Measurements from ENCODE around the gene ABCB9.

Gene ABCB9

DNA sequence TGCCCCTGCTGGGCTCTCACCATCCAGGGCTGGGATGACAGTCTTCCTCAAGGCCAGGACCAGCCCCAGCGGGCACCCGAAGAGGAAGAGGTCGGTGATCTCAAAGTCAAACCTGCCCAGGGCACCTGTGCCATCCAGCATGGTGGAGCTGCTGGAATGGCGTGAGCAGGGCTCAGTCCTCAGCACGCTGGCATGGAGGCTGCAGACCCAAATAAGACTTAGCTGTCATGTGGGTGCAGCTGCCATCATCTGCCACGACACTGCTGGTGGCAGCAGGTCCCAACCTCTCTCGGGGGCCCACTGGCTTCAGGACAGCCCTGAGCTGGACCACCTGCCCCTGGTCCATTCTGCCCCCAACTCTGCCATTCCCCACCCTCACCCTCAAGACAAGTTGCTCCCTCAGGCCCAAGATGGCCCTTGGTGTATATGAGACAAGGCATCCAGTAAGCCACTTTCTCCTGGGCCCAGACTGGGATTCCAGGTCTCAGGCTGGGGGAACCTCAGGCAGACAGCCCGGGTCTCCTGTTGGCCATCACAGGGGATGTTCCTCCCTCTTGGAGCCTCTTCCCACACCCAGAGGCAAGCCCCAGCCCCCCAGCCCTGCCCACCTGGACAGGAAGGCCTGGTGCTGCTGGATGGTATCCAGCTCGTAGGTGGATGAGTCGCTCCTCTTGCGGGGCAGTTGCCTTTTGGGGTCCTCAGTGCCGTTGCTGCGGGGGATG, 28.7 kb upstream of the ABCB9 start:
- no peak for DNase-seq

DNA sequence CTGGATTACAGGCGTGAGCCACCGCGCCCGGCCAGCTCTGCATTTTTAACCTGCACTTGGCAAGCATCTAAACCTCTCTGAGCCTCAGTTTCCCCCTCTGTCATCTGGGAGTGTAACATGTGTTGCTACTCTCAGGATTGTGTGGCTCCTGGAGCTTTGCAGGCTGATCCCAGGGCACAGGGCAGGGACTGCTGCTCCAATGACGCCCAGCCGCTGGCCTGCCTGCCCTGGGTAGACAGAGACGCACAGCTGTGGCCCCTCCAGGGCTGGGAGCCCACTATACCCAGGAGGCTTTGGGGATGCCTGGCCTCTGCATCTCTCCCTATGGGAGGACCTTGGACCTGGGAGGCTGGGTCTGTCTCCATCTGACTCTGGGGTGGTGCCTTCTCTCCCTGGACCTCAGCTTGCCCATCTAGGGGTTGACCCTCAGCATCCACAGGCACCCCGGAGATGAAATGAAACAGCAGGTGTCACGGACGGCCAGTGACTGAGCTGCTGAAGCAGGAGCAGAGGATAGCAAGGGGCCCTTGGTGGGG, 27.9 kb upstream of the ABCB9 start:
- DNase-seq, result no peak

DNA sequence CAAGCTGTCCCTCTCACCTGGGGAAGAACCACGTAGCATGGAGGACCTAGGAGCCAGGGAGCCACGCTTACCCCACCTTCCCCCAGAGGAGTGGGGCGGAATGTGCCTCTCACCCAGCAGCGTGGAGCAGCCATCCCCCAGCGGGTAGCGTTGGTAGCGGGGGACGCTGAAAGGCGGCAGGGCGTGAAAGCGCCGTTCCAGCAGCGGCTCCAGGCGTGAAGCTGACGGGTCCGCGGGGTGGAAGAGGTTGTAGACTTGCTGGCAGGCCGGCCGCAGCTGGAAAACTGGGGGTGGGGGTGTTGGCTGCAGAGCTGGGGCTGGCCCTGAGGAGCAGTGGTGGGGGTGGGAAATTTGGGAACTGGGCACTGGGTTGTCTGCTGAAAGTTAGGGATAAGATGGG, 26.1 kb upstream of the ABCB9 start:
- no peak for DNase-seq

DNA sequence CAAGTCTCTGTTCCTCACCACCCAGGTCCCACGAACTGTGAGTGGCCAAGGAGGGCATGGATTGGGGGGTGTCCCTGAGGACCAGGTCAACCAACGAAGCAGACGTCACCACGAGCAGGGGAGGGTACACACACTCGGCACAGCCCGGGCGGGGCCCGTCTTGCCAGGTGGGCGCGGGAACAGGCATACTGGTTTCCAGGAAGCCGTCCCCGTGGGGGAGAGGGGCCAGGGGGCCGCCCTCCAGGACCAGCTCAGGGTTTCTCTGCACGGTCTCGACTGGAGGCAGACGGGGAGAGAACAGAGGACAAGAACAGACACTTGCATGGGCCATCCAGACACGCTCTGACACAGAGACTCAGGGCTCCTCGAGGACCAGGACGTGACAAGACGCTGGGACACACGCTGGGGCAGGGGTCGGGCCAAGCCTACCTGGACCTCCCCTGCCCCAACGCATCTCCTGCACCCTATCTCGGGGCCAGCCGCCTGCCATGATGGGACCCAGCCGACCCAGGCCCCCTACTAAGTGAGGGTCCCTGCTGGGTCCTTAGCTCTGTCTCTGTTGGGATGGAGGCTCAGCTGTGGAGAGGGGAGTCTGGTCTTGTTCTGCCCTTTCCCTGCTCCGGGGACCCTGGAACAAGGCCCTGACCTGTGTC, 25.5 kb upstream of the ABCB9 start:
- DNase-seq, result no peak

DNA sequence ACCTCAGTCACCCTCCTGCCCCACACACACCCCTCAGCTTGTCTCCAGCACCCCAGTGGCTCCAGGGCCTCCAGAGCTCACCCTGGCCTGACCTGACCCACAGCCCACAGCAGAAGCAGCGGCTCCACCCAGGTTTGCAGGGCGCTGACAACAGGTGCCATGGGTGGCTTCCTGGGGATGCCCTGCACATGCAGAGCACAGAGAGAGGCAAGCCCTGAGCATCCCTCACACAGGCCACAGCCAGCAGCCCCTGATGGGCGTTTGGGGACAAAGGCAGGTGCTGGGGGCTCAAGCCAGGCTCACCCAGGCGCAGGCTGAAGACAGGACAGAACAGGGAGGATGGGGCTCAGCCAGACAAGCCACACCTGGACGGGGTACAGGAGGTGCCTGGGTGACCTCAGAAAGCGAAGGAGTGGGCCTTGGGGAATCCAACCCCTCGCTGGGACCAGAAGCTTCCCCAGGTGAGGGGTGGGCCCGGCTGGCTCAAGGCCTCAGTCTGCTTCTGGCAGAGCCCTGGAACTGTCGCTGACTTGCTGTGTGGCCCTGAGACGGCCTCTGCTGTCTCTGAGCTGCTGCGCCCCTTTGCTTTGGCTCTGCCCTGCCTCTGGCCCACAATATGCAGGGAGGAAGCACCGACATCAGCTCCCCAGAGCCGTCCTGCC, 24.8 kb upstream of the ABCB9 start:
- no peak for DNase-seq

DNA sequence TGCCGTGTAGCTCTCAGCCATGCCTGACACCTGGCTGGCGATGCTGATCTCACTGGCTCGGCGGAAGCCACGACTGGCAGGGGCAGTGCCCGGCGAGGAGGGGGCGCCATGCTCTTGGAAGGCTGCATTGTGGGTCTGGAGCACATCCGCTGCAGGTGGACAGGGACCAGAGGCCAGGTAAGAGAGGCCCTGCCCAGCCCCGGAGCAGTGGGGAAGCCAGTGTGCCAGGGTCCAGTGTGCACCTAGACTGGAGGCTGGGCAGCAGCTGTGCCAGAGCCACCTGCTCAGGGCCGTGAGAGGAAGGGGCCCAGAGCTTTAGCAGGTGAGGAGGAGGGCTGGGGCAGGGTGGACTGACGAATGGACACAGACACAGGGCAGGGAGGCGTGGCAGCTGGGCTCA, 24.3 kb upstream of the ABCB9 start:
- DNase-seq, result no peak

DNA sequence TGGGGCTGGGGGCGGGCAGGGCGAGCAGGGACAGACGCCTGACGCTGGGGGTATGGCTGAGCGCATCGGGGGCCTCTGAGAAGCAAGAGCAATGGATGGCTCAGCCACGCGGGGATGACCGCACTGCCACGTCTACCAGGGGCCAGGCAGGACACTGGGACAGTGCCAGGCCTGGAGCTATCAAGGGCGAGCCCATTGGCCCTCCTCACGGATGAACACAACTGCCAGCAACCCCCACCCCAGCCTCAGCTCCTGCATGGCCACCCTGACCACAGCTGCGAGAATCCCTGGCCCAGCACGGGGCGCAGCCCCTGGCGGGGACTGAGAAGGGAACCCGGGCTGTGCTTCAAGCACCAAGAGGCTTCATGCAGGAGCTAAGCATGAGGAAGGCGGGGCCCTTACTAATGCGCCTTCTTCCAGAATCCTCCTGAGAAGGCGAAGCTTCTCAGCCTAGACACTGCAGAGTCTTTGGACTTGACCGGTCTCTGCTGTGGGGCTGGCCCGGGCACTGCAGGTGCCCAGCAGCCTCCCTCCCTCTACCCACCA, 23.7 kb upstream of the ABCB9 start:
- DNase-seq, result no peak

DNA sequence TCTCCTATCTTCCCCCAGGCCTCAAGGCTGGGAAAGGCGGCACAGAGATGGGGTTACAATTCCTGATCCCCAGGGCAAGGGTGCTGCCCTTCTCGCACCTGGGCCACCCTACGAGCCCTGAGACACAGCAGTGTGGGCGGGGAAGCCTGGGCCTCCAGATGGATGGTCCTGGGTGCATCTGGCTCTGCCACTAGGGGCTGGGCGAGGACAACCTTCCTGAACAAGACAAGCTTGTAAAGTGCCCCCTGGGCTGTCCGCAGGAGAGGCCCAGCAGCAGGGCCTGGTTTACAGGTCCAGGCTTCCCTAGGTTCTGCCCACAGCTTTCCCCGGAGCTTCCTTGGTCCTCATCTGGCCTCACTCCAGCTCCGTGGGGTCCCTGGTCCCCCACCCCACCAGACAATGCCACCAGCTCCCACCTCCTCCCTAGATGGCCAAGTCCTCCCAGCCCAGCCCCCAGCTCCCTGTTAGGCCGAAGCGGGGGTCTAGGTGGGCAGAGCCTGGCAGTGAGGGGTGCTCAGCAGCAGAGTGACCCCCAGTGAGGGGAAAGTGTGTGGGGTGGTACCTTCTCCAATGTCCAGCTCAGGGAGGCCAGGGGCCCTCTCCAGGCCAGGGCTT, 23.1 kb upstream of the ABCB9 start:
- no peak for DNase-seq

DNA sequence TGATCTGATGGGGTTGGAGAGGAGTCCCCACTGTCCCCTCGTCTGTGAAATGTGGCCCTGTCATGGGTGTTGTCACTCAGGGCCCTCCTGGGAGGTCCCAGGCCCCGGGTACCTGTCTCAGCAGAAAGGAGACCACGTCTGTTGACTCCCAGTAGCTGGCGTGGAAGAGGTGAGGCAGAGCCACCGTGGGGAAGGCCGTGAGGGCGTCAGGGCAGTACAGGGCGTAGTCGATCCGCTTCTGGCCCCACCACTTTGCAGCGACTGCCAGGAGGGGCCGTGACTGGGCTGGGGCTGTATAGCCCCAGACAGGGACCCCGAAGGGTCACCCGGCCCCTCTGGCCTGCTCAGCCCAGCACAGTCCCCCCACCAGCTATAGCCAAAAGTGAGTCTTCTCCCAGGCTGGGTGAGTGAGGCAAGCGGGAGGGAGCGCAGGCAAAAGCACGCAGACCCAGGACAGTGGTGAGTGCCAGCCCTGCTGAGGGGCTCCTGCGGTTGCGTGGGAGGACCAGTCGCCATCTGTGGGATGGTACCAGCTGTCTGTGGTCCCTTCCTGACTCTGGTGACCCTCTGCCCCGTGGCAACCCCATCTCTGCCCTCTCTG, 22.4 kb upstream of the ABCB9 start:
- DNase-seq, result no peak

DNA sequence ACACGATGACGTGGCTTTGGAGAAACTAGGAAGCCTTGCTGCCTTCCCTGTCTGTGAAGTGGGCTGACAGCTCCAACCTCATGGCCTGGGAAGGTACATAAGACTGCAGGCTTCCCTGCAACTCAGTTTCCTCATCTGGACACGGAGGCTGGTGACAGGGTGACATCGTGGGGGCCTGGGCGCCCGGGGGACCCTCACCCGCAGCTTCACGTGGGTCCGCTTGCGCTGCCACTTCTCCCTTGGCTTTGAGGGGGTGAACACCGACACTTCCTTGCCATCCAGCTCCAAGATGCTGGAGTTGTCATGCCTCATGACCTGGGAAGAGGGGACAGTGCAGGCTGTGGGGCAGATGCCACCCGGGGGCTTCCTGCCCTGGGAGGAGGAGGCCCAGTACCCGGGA, 21.8 kb upstream of the ABCB9 start:
- DNase-seq, result no peak

DNA sequence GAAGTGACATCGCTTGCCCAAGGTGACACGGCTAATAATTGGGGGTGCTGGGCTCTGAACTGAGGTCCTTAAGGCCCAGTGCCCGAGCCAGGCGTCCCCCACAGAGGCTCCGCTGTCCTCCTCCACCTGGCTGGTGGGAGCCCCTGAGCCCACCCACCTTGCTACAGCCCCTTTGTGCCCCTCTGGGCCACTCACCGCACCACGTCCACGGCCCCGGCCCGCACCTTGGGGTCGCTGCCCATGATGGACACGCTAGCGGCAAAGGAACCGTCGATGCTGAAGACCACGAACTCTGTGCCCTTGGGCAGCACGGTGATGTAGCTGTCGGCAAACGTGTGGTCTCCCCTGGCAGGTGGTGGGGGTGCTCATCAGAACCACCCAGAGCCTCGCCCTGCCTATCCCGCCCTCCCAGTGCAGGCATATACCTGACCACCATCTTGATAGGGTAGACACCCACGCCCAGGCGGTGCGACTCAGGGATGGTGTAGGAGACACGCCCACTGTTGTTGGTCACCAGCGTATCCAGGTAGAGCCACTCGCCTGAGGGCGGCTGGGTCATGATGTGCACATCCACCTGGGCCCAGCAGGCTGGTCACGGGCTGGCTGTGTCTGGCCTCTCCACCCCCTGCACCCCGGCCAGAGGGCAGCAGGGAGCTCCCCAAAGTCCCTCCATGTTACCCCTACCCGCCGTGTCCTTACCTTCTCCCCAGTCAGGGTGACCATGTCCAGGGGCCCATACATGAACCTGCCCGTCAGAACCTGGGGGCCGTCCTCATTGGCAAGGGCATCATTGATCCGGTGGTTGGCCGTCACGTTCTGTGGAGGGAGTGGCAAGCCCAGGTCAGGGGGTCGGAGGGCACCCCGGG, 21.1 kb upstream of the ABCB9 start:
- no peak for DNase-seq

DNA sequence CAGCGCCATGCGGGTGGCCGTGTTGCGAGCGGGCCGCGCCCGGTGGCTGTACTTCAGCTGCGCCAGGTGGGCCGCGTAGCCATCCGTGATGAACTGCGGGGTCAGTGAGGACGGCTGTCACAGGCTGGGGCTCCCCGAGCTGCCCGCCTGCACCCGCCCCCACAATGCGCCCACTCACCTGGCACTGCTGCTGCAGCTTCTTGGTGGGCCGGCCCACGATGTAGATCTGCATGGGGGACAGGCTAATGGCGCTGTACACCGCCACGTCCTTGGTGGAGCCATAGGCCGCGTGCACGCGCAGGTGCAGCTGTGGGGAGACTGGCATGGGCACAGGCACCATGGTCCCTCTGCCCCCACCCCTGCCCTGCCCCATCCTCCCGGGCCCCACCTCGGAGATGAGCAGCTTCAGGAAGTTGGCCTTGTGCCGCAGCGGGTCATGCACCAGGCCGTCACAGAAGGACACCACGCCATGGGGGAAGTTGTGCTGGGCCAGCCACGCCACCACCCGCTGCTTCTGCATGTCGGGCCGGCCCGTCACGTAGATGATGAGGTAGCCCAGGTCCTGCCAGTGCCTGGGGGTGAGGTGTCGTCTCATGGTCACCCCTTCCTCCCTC, 20.1 kb upstream of the ABCB9 start:
- no peak for DNase-seq

DNA sequence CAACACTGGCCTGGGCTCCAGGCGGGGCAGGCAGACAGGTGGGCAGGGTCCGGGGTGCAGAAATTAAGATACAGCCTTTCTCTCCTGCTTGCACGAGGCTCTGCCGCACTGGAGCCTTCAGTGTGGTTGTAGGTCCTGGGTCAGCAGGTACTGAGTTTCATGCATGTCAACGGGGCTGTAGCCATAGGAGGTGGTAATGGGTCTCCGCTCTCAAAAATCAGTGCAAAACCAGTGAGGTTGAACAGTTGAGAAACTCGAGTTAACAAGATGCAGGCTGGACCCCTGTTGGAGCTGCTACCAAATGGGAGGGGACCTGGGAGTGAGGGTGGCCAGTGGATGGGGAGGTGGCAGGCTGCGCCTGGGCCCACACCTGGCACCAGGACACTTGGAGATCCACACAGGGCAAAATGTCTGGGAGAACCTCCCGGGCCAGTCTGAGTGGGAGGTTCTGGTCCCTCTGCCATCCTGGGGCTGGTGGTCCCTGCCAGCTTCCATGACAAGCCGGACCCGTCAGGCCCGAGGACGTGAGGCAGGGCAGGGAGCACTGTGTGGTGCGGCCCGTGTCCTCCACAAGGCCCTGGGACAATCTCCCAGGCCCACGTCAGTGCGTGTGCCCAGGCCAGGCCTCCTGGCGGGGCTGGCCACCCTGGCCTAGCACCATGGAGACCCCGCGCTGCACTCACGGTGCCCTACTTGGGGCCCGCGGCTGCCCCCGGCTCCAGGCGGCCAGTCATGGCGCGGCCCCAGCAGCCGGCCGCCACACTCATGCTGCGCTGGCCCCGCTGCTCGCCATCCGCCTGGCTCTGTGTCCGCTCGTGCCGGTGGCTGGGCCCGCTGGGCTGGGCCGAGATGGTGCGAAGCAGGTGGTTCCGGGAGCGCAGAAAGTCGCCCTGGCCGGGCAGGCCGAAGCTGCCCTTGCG, 19.3 kb upstream of the ABCB9 start:
- no peak for DNase-seq

DNA sequence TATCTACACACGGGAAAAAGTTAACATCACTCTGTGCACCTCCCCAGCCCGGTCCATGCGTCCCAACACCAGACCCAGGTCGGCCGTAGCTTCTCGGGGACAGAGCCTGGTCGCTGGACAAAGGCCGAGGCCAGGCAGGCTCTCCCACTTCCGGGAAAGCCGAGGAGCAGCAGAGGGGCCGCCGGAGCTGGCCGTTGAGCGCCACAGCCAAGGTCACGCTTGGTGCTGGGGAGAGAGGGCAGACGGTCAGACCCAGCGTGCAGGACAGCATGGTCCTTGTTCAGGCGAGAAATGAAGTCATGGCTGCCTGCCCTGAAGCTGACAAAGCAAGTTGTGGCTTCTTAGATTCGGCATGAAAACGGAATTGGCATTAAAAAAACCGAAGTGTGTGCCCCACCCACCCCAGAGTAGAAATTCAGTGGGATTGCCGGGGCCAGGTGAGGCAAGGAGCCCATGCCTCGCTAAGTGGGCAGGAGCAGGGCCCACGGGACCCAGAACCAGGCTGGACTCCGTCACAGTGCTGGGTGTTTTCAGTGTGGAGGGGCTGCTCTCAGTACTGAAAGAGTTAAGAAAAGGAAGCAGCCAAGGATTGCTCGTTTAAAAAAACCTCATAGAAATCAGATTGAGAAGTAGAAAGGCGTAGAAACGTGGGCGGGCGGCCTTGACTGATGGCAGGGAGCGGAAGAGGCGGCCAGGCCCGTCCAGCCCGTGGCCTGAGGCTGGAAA, 18.5 kb upstream of the ABCB9 start:
- DNase-seq, result no peak

DNA sequence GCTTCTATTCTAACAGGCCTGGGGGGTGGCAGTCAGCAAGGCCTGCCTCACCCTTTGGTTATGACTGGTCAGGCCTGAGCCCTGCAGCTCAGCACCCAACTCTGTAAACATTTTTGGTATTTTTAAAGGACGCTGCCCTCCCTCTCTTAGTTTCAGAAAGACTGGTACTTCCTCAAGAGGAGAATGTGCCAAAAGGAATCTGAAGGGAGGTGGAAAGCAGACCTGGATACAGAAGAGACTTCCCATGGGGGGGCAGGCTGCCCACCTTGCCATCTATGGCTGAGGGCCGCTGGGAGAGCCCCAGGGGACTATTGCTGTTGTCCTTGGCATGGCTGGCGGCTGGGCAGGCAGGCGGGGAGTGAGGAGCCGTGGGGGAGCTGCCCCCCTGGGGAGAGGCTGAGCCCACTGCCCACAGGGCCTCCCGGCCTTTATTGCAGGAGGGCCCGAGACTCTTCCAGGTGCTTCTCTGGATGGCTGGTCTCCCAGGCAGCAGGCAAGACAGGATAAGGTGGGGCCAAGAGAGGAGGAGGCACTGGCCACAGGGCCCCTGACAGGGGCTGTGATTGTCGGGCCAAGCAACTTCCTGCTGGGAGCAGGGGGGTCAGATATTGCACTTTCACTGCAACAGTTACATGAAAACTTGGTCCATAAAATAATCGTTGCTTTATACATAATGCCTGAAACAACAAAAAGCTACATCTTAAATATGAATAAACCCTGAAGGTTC, 17.7 kb upstream of the ABCB9 start:
- no peak for DNase-seq

DNA sequence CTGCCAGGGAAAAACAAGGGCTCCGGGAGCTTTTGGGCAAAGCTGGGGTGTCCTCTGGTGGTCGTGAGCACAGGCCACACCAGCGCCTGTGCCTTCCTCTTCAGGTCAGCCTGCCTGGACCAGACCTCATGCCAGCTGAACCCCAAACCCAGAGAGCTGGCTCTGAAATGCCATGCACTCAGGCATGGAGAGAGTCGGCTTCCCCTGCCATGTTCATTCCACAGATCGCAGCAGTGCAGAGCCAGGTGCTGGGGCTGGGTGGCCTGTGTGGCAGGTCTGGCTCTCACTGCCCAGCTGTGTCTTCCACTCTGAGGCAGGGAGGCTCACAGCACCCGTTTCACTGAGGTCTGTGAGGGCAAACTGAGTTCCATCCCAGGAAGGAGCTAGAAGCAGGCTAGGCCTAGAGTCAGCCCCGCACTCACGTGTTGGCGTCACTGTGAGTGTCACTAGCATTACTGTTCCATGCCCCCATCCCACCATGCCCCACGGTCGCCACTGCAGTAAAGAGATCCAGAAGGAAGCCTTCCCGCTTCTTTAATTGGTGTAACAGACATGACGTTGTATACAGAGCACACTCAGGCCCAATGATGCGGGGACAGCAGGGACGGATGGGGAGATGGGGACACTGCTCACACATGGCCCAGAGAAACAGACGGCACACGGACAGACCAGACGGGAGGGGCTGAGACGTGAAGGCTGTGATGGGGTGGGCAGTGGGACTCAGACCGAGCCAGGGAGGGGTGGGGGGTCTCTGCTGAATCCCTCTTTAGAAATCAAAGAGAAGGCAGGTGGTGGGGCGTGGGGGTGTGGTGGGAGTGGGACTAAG, 16.9 kb upstream of the ABCB9 start:
- no peak for DNase-seq

DNA sequence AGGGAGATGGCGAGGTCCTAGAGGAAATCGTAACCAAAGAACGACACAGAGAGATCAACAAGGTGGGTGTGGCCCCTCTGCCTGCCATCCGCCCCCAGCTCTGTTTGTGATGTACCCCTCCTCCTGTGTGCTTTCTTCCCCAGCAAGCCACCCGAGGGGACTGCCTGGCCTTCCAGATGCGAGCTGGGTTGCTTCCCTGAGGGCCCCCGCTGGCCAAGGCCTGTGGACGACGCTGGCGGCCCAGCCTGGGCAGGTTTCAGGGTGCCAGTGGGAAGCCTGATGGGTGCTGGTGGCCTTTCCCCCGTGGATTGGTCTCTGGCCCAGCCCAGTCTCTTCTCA, 16.2 kb upstream of the ABCB9 start:
- no peak for DNase-seq
